Measurements from ENCODE around the gene BCOR.

- TF ChIP-seq MAX (IDR thresholded peaks at IDR 0.05) (no peak), EZH2 (IDR thresholded peaks at IDR 0.05) (no peak), POLR2AphosphoS5 (IDR thresholded peaks at IDR 0.05; ENCODE audit: low read depth, low read length) (no peak), POLR2A (IDR thresholded peaks at IDR 0.05; ENCODE audit: borderline replicate concordance, extremely low read depth, insufficient read depth, insufficient read length) (no peak), SRF (IDR thresholded peaks at IDR 0.05; ENCODE audit: low read depth) (no peak), JUND (IDR thresholded peaks at IDR 0.05) (no peak), ELF1 (IDR thresholded peaks at IDR 0.05; ENCODE audit: borderline replicate concordance, low read depth) (no peak), EZH2phosphoT487 (IDR thresholded peaks at IDR 0.05; ENCODE audit: borderline replicate concordance) (no peak), SP1 (IDR thresholded peaks at IDR 0.05; ENCODE audit: low read depth) (no peak), CEBPB (IDR thresholded peaks at IDR 0.05; ENCODE audit: low read depth) (no peak)
- TF ChIP-seq, protein P1, sequence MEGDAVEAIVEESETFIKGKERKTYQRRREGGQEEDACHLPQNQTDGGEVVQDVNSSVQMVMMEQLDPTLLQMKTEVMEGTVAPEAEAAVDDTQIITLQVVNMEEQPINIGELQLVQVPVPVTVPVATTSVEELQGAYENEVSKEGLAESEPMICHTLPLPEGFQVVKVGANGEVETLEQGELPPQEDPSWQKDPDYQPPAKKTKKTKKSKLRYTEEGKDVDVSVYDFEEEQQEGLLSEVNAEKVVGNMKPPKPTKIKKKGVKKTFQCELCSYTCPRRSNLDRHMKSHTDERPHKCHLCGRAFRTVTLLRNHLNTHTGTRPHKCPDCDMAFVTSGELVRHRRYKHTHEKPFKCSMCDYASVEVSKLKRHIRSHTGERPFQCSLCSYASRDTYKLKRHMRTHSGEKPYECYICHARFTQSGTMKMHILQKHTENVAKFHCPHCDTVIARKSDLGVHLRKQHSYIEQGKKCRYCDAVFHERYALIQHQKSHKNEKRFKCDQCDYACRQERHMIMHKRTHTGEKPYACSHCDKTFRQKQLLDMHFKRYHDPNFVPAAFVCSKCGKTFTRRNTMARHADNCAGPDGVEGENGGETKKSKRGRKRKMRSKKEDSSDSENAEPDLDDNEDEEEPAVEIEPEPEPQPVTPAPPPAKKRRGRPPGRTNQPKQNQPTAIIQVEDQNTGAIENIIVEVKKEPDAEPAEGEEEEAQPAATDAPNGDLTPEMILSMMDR (IDR thresholded peaks at IDR 0.05 in 2 of 3, conservative IDR thresholded peaks at IDR 0.05 in 1 of 3; ENCODE audit: borderline replicate concordance in 1 of 3, insufficient read depth in 1 of 3, low read depth in 2 of 3, low read length in 2 of 3), result no peak
These were observed 91.4 kb downstream of the BCOR start for GRCh38 chrX:40006106-40007017.
